Activated T-helper 2 cell treated with anti-CD3 and anti-CD28 coated beads, Interferon-gamma antibody, Interleukin-2, Interleukin-4, amounts not matched to agents 10 μg/mL and 5 μg/mL and 100 μg/mL, durations not matched to agents 14 hours and 24 hours and 36 hours (primary cell): ENCODE results near the gene MED9. TPM values are rescaled to one million over a fixed set of nuclear protein-coding genes. Genes with fewer than 3 reads are reported as not detected.

Experiments
- DNase-seq: peaks from one replicate; pipeline ENCODE4 v3.0.0; 2021; ENCODE audit warnings: low spot score
- H3K27ac Mint-ChIP-seq: one replicate; pipeline ENCODE4 v1.8.0; 2021; ENCODE audit warnings: mixed read lengths
- H3K27me3 Mint-ChIP-seq: one replicate; pipeline ENCODE4 v1.8.0; 2021; ENCODE audit warnings: low read depth, mixed read lengths
- H3K36me3 Mint-ChIP-seq: one replicate; pipeline ENCODE4 v1.8.0; 2021; ENCODE audit warnings: low read depth, mixed read lengths
- H3K4me1 Mint-ChIP-seq: one replicate; pipeline ENCODE4 v1.8.0; 2021; ENCODE audit warnings: low read depth, mixed read lengths
- H3K4me3 Mint-ChIP-seq: one replicate; pipeline ENCODE4 v1.8.0; 2021; ENCODE audit warnings: low read depth, mild to moderate bottlenecking, moderate library complexity, mixed read lengths
- H3K9me3 Mint-ChIP-seq: one replicate; pipeline ENCODE4 v1.8.0; 2021; ENCODE audit warnings: mixed read lengths
- intact Hi-C: fragments of 100-400 bp; cut with micrococcal nuclease; formaldehyde crosslinking; loops from one replicate; pipeline ENCODE4 v1.15.1; 2023
- total RNA-seq: library from RNA; stranded (reverse); gene quantifications from 2 replicates; pipeline ENCODE4 v1.2.3, GENCODE V29; 2022

Gene MED9
- total RNA-seq, 1 donor from 2014 or later: 12.6 TPM

DNA sequence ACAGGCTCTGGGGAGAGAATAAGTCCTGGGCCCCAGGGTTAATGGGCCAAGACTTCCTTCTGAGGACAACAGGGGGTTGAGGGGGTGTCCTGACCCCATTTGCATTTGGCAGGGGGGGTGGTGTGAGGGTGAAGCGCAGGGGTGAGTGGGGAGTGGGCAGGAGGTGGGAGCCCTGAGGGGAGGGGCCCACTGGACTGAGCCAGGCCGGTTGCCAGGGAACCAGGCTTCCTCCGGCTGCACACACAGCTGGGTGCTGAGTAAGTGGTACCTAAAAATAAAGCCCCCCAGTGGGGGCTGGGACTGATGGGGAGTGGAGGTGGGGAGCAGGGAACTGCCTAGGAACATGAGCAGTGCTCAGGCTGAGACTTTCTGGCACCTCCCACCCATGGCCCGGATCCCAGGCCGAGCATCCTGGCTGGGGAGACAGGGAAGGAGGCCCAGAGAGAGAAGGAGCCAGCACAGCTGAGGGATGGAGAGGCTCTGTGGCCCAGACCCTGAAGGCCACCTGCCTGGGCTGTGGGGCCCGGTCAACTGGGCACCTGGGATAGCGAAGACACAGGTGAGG, 26.8 kb downstream of the MED9 start:
- Mint-ChIP-seq H3K9me3 (no peaks in the 10 kb centered on the region), H3K36me3 (no peaks in the 10 kb centered on the region), H3K27me3 (no peaks in the 10 kb centered on the region), H3K4me3 (no peak overlapping the region), H3K4me1 (no peaks in the 10 kb centered on the region), H3K27ac (no peak overlapping the region)
- intact Hi-C loops: no loop called here
- no peak for DNase-seq

DNA sequence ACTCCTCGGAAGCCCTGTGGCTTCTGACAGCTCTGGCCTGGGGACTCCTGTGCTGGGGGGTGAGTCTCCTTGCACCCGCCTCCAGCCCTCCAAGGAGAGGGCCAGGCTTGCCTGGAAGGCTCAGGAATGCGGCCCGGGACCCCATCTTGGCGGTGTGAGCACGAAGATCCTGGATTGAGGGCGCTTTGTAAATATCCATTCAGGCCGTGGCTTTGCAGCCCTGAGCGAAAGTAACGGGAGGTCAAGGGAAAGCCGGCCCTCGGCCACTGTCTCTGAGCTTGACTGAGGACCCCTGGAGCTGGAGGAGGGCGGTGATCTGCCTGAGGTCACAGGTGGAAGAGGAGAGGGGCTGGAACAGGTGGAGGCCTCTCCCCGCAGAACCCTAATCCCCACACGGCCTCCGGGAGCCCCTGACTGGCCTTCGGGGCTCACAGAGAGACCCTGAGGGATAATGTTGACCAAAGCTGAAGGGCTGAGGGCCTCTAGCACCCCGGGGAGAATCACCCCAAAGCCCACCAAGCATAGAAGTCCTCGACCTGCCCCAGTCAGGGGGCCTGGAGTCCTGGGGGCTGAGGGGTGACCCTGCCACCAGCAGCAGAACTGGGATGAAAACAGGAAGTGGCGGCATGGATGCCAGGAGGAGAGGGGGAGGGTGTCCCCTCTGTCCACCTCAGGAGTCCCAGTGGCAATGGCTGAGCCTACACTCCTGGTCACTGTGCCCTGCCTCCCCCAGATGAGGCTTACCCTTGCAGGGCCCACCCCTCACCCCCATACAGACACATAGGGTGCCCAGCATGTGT, 27.7 kb downstream of the MED9 start:
- no peaks in the 10 kb centered on the region for H3K9me3 Mint-ChIP-seq
- no peaks in the 10 kb centered on the region for H3K4me1 Mint-ChIP-seq
- DNase-seq: no peak
- H3K27me3 Mint-ChIP-seq: no peaks in the 10 kb centered on the region
- intact Hi-C loops: no loop called here
- H3K4me3 Mint-ChIP-seq: no peak overlapping the region
- H3K36me3 Mint-ChIP-seq: no peaks in the 10 kb centered on the region
- no peak overlapping the region for H3K27ac Mint-ChIP-seq

DNA sequence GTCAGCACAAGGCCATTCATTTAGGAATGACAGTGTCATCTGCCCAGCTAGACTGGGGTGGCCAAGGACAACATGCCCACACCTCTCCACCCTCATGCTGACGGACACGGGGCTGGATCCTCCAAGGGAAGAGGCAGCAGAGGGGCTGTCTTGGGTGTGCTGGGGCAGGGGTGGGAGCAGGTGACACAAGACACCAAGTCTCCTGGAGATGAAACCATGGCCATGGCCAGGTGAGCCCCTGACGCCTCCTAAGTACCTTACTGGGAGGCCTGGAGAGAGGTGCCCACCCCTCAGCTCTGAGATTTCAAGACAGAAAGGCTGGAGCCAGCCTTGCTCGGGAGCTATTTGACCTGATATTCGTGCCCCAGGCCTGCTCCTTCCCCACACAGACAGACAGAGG, 28.4 kb downstream of the MED9 start:
- no peaks in the 10 kb centered on the region for H3K9me3 Mint-ChIP-seq
- no peak overlapping the region for H3K4me3 Mint-ChIP-seq
- H3K27me3 Mint-ChIP-seq: no peaks in the 10 kb centered on the region
- no peaks in the 10 kb centered on the region for H3K36me3 Mint-ChIP-seq
- intact Hi-C loops: no loop called here
- H3K27ac Mint-ChIP-seq: no peak overlapping the region
- no peaks in the 10 kb centered on the region for H3K4me1 Mint-ChIP-seq
- no peak for DNase-seq

DNA sequence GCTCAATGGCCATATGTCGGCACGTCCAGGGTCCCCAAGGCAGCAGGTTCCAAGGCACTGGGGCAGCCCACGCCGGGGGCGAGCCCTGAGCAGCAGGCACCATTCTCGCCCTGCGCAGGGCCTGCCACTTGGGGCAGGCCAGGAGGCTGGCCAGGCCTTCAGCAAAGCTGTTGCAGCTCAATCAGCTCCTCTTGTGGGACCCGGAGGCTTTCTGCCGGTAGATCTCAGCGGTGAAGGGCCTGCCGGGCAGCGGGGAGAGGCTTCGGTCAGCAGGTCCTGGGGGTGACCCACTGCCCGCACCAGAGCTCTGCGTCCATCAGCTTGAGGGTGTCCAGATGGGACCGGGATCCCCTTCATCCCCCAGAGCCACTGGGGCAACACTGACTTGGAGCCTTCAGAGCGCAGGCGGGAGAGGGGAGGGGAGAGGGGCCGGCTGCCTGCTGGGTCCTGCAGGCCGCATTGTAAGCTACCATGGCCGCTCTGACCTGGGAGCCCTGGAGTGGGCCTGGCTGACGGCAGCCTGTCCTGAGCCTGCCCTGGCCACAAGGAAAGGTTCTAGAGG, 28.9 kb downstream of the MED9 start:
- no peaks in the 10 kb centered on the region for H3K27me3 Mint-ChIP-seq
- no peak overlapping the region for H3K4me3 Mint-ChIP-seq
- H3K9me3 Mint-ChIP-seq: no peaks in the 10 kb centered on the region
- no peak for DNase-seq
- H3K36me3 Mint-ChIP-seq: no peaks in the 10 kb centered on the region
- H3K27ac Mint-ChIP-seq: no peak overlapping the region
- no peaks in the 10 kb centered on the region for H3K4me1 Mint-ChIP-seq
- intact Hi-C loops: no loop called here

DNA sequence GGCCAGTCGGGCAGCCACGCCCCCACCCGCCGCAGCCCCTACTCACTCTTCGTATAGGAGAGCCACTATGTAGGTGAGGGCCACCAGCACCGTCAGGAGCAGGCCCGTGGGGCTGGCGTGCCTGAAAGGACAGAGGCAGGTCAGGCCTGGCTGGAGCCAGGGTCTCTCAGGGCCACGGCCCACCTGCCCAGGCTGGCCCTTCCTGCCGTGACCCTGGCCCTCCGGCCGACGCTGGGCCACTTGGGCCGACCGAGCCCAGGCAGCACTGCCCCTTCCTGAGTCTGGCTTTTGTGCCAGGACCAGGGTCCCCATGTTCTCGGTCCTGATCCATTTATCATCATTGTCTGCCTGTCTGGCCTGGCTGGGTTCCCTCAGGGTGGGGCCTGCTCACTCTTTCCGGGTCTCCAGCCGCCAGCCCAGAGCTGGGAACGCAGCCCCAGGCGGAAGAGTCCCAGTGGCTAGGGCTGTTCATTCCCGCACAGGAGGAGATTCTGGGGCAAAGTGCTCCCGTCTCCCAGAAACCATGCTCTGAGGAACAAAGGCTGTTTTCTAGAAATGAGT, 29.5 kb downstream of the MED9 start:
- Mint-ChIP-seq H3K4me1 (no peaks in the 10 kb centered on the region), H3K36me3 (no peaks in the 10 kb centered on the region), H3K9me3 (no peaks in the 10 kb centered on the region), H3K4me3 (no peak overlapping the region), H3K27me3 (no peaks in the 10 kb centered on the region), H3K27ac (no peak overlapping the region)
- intact Hi-C loops: no loop called here
- no peak for DNase-seq

DNA sequence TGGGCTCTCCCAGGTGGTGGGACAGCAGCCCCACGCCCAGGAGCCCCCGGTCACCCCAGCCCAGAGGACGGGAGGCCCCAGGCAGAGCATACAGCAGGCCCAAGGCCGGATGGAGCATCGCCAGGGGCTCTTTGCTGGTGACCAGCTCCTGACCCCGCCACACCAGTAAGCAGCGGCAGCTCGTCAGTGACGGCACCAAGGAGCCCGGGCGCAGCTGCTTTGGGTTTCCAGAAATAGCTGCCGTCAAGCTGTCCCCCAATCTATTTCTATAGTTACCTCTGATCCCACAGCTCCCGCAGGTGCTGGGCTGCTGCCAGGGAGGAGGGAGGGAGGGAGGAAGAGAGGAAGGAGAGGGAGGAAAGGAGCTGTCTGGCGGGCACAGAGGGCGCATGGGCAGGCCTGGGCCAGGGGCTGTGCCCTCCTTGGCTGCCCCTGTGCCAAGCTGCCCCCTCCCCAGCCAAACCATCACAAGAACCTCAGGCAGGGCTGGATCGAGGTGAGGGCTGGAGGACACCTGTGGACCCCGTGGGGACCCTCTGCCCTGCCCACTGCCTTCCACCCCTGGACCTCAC, 30.2 kb downstream of the MED9 start:
- Mint-ChIP-seq H3K4me3 (no peak overlapping the region), H3K9me3 (no peaks in the 10 kb centered on the region), H3K27me3 (no peaks in the 10 kb centered on the region), H3K36me3 (no peaks in the 10 kb centered on the region), H3K27ac (no peak overlapping the region), H3K4me1 (no peaks in the 10 kb centered on the region)
- DNase-seq: no peak
- intact Hi-C loops: no loop called here

DNA sequence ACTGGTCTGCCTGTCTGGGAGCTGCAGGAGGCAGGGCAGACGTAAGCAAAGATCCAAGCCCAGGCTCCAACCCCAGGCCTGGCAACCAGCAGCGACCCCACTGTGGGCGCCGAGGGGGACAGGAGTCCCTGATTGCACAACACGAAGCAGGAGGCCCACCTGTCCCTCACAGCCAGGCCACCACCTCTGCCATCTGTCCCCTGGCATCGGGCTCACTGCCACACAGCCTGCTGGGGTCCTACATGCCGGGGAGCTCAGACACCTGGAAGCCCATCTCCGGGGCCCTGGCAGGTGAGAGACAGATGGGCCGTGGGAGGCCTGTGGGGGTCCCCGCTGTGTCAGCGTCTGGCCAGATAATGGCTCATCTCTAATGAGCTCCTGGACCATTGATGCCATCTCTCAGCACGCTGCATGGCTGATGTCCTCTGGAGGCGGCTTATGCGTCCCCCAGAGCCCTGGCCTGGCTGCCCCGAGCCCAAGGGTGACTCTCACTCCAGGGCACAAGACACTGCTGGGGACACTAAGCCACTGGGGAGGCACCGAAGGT, 30.7 kb downstream of the MED9 start:
- Mint-ChIP-seq H3K27me3 (no peaks in the 10 kb centered on the region), H3K9me3 (no peaks in the 10 kb centered on the region), H3K27ac (no peak overlapping the region), H3K4me1 (no peaks in the 10 kb centered on the region), H3K36me3 (no peaks in the 10 kb centered on the region), H3K4me3 (no peak overlapping the region)
- intact Hi-C loops: no loop called here
- DNase-seq: no peak

DNA sequence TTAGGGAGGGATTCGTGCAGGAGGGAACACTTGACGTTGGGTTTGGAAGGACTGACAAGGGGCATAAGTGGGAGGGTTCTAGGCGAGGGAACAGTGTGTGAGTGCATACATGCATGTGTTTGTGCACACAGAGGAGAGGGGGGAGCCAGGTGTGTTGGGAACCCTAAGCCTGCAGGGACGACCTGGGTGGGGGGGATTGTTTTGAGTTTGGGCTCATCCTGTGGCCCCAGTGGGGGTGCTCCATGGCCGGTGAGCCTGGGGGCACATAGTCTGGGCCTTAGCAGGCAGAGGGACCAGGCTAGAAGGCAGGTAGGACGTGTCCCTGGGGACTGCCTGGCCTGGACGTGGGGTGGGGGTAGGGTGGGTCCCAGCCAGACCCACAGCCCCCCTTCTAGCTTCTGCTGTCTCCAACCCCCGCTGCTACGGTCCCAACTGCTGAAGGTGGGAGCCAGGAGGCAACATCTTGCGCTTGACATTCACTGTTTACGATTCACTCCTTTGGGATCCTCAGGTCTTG, 31.3 kb downstream of the MED9 start:
- Mint-ChIP-seq H3K9me3 (no peaks in the 10 kb centered on the region), H3K27ac (no peak overlapping the region), H3K4me1 (no peaks in the 10 kb centered on the region), H3K27me3 (no peaks in the 10 kb centered on the region), H3K4me3 (no peak overlapping the region), H3K36me3 (no peaks in the 10 kb centered on the region)
- DNase-seq: no peak
- intact Hi-C loops: no loop called here

DNA sequence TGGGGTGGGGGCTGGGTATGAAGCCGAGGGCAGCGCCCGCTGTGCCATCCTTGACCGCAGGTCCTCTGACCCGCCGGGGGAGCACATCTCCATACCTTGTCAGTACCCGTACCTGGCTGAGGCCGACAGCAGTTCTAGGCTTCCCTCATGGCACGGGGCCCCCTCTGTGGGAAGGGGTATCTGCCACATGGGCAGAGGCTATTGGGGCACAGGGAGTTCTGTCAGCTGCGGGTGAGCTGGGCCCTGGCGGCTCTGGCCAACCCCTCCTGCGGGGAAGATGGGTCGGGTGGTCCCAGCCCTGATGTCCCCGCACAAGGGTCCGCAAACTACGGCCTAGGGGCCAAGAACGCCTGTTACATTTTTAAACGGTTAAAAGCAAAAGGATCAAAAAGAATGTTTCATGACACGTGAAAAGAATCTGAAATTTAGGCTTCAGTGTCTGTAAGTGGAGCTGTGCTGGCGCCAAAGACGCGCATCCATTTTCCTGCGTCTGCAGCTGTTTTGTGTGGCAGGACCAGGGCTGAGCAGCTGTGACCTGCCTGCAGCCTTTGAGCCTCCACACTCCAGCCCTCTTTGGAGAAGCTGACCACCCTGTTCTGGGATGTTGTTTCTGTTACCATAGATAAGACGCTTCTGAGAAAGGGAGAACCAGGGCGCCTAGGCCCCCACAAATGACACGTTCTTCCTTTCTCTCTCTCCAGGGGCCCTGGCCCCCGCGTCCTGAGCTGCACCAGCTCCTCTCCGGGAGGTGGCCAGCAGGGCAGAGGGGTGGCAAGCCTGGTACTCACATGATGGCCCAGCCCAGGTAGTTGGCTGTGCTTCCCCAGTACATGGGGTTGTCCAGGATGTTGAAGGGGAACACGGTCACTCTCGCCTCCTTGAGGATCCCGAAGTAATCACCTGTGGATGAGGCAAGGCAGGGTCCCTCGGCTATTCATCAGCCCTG, 32.1 kb downstream of the MED9 start:
- Mint-ChIP-seq H3K9me3 (no peaks in the 10 kb centered on the region), H3K27me3 (no peaks in the 10 kb centered on the region), H3K4me1 (no peaks in the 10 kb centered on the region), H3K27ac (no peak overlapping the region), H3K36me3 (no peaks in the 10 kb centered on the region), H3K4me3 (no peak overlapping the region)
- DNase-seq: no peak
- intact Hi-C loops: no loop called here

DNA sequence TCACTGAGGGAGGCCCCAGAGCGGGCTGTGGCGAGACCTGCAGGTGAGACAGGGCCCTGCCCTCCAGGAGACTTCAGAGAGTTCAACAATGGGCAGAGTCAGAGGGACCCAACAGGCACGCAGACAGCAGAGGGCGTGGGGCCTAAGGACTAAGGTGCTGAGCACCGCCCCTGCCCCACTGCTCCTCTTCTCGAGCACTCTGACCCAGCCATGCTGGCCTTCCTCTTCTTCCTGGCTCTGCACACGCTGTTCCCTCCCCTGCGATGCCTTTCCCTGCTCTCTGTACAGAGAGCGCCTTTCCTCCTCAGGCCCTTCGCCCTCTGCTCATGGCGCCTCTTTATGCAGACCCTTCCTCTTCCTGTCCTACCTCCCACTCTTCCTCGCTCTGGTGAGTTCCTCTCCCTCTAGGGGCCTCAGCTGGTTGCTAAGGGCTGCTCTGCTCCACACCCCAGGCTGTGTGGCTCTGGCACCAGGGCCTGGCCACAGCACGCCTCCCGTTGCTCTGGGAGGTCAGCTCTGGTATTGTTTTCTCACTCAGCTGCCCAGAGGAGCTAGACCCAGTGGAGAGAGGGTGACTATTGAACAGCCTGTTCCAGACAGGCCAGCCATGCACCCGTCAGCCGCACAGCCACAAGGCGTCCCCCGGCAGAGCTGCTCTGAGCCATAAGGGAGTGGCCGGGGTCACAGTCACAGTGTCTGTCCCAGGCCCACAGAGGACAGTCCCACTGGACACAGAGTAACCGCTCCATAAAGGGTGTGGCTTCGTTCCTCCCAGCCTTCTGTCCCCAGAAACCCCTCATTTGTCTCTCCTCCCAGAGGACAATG, 33.0 kb downstream of the MED9 start:
- Mint-ChIP-seq H3K36me3 (no peaks in the 10 kb centered on the region), H3K27me3 (no peaks in the 10 kb centered on the region), H3K4me3 (no peak overlapping the region), H3K9me3 (no peaks in the 10 kb centered on the region), H3K4me1 (no peaks in the 10 kb centered on the region), H3K27ac (no peak overlapping the region)
- intact Hi-C loops: no loop called here
- DNase-seq: no peak

DNA sequence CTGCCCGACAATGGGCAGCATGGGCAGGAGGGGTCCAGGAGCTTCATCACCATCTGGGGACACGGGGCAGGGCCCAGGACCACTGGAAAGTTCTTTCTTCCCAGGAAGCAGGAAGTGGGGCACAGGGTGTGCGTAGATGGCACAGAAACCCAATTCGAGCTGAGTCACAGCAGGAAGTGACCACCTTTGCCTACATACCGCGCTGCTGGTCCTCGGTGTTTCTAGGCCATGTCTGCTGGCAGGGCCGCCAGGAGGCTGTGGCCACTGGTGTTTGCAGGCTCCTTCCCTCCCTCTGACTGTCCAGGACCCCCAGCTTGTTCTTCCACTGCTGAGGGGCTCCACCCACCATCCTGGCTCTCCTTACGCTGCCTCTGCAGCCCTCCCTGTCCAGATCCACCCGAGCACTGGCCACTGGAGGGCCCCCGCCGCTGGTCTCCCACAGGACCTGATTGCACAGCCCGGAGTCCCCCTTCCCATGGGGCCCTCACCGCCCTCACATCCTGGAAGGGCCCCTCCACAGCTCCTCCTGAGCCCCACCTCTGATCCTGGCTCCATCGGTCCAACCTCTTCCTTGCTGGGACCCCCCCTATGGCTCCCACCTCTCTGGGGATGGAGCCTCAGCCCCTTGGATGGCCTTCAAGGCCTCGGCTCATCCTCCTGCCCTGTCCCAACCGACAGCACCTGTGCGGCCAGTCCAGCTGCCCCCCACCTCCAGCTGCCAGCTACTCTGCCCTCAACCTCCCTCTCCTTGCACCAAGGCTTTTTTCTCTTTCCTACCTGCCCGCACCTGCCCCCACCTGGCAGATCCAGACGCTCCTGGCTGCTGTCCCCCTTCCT, 33.9 kb downstream of the MED9 start:
- Mint-ChIP-seq H3K27ac (no peak overlapping the region), H3K4me1 (no peaks in the 10 kb centered on the region), H3K36me3 (no peaks in the 10 kb centered on the region), H3K27me3 (no peaks in the 10 kb centered on the region), H3K4me3 (no peak overlapping the region), H3K9me3 (no peaks in the 10 kb centered on the region)
- no peak for DNase-seq
- intact Hi-C loops: no loop called here
